ENCODE results near the gene DSP. TPM values are rescaled to one million over a fixed set of nuclear protein-coding genes. Genes with fewer than 3 reads are reported as not detected.
A peak's percentile ranks its signal among the peaks of the same experiment; 100 is the strongest.

The DSP gene
- polyA plus RNA-seq, 1 donor (not counting 4 experiments of a cell fraction or from before 2014, with no cell fraction given) = 255 TPM

- Histone ChIP-seq H3K9me1 (ENCODE audit: control insufficient read depth, extremely low read depth, insufficient read depth, low read length) (no peaks in the 10 kb centered on the region), H3K4me2 (ENCODE audit: control insufficient read depth, extremely low read depth, insufficient read depth, low read depth, low read length) (no peak overlapping the region), H3K79me2 (ENCODE audit: control insufficient read depth, insufficient read depth, low read length) (no peaks in the 10 kb centered on the region), H2AFZ (ENCODE audit: control insufficient read depth, low read length) (no peak overlapping the region), H4K20me1 (ENCODE audit: control insufficient read depth, extremely low read depth, insufficient read depth, low read length) (no peaks in the 10 kb centered on the region), H3K9ac (ENCODE audit: control insufficient read depth, extremely low read depth, insufficient read depth, low read length) (no peak overlapping the region), H3K9me3 (ENCODE audit: control insufficient read depth, low read depth, low read length) (no peaks in the 10 kb centered on the region), H3K4me3 (ENCODE audit: control insufficient read depth in 2 of 3, extremely low read depth in 1 of 3, insufficient read depth in 2 of 3, low read depth in 1 of 3, low read length in 3 of 3) (no peak overlapping the region), H3K27me3 (ENCODE audit: control insufficient read depth, extremely low read depth, insufficient read depth, low read length) (no peaks in the 10 kb centered on the region), H3K4me1 (ENCODE audit: control insufficient read depth, extremely low read depth, insufficient read depth, low read length) (peaks cover 39% of the 10 kb centered on the region), H3K27ac (ENCODE audit: control insufficient read depth, insufficient read depth, low read length) (no peak overlapping the region), H3K36me3 (ENCODE audit: control insufficient read depth in 2 of 2, extremely low read depth in 1 of 2, insufficient read depth in 2 of 2, low read length in 2 of 2) (no peaks in the 10 kb centered on the region)
- DNase-seq (ENCODE audit: low read depth, low spot score) (no peak), FAIRE-seq (no peak)
- dilution Hi-C loops (cut with MboI; ENCODE audit: extremely low pct_ligation_motif_present, low sequenced_read_pairs) = no loop called here
- TF ChIP-seq CTCF (optimal IDR thresholded peaks at IDR 0.05 in 1 of 3, IDR thresholded peaks at IDR 0.05 in 1 of 3, conservative IDR thresholded peaks at IDR 0.05 in 1 of 3; ENCODE audit: extremely low read depth in 1 of 3, insufficient read depth in 2 of 3, low read length in 3 of 3) (no peak), EZH2 (IDR thresholded peaks at IDR 0.05; ENCODE audit: low read length) (no peak)
Observed at GRCh38 chr6:7534192-7534591, 7.3 kb upstream of the DSP start.

GRCh38 chr6:7535498-7535897 lies 6.0 kb upstream of the DSP start:
- DNase-seq (ENCODE audit: low read depth, low spot score) (no peak), FAIRE-seq (peak; percentile 61)
- H3K9ac ChIP-seq (ENCODE audit: control insufficient read depth, extremely low read depth, insufficient read depth, low read length) = no peak overlapping the region
- H3K27ac ChIP-seq (ENCODE audit: control insufficient read depth, insufficient read depth, low read length) = peak overlapping the region; percentile 41
- peak overlapping the region in 2 of 3 experiments; percentile 24 to 30 for H3K4me3 ChIP-seq (ENCODE audit: control insufficient read depth in 2 of 3, extremely low read depth in 1 of 3, insufficient read depth in 2 of 3, low read depth in 1 of 3, low read length in 3 of 3)
- H3K4me2 ChIP-seq (ENCODE audit: control insufficient read depth, extremely low read depth, insufficient read depth, low read depth, low read length) = peak overlapping the region; percentile 47
- no peak for TF ChIP-seq CTCF (optimal IDR thresholded peaks at IDR 0.05 in 1 of 3, IDR thresholded peaks at IDR 0.05 in 1 of 3, conservative IDR thresholded peaks at IDR 0.05 in 1 of 3; ENCODE audit: extremely low read depth in 1 of 3, insufficient read depth in 2 of 3, low read length in 3 of 3)
- TF ChIP-seq EZH2 (IDR thresholded peaks at IDR 0.05; ENCODE audit: low read length) = no peak
- peaks cover 44% of the 10 kb centered on the region for H3K4me1 ChIP-seq (ENCODE audit: control insufficient read depth, extremely low read depth, insufficient read depth, low read length)
- H3K9me1 ChIP-seq (ENCODE audit: control insufficient read depth, extremely low read depth, insufficient read depth, low read length) = no peaks in the 10 kb centered on the region
- dilution Hi-C loops (cut with MboI; ENCODE audit: extremely low pct_ligation_motif_present, low sequenced_read_pairs) = no loop called here
- H3K36me3 ChIP-seq (ENCODE audit: control insufficient read depth in 2 of 2, extremely low read depth in 1 of 2, insufficient read depth in 2 of 2, low read length in 2 of 2) = no peaks in the 10 kb centered on the region
- H3K9me3 ChIP-seq (ENCODE audit: control insufficient read depth, low read depth, low read length) = no peaks in the 10 kb centered on the region
- H4K20me1 ChIP-seq (ENCODE audit: control insufficient read depth, extremely low read depth, insufficient read depth, low read length) = no peaks in the 10 kb centered on the region
- H2AFZ ChIP-seq (ENCODE audit: control insufficient read depth, low read length) = no peak overlapping the region
- no peaks in the 10 kb centered on the region for H3K27me3 ChIP-seq (ENCODE audit: control insufficient read depth, extremely low read depth, insufficient read depth, low read length)
- H3K79me2 ChIP-seq (ENCODE audit: control insufficient read depth, insufficient read depth, low read length) = no peaks in the 10 kb centered on the region

Measured in keratinocyte (primary cell).